PC-9 (cell line): ENCODE measurements around the gene HLX.

Source experiments
- EZH2 ChIP-seq: fragments of 200-600 bp; sonication (generic); IDR thresholded peaks from 2 replicates; pipeline ENCODE4 v1.8.0; 2017; ENCODE audit warnings: antibody characterized with exemption, low read depth
- TF ChIP-seq, protein P1 (sequence below): fragments of 200-600 bp; sonication (generic); conservative IDR thresholded peaks from 2 replicates; pipeline ENCODE4 v1.6.1; 2017; ENCODE audit warnings: mixed run types, antibody characterized with exemption, mild to moderate bottlenecking, moderate library complexity

DNA sequence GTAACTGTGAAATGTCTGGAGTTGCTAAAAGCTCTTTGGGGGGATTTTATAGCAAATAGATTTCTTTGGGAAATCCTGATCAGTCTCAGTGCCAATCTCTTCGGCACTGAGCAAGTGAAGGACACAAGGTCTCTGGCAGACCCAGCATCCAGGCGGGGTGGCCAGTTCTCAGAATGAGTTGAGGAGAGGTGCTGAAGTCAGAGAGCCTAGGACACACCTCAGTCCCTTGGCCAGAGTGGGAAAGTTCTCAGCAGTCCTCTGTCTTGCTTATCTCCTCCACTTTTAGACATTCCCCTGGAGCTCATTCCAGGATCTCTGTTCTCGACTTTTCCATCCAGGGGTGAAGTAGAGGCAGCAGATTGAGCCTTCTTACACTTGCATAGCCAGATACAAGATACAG is 6.7 kb downstream of the HLX start:
- no peak for TF ChIP-seq EZH2
- TF ChIP-seq, protein P1, sequence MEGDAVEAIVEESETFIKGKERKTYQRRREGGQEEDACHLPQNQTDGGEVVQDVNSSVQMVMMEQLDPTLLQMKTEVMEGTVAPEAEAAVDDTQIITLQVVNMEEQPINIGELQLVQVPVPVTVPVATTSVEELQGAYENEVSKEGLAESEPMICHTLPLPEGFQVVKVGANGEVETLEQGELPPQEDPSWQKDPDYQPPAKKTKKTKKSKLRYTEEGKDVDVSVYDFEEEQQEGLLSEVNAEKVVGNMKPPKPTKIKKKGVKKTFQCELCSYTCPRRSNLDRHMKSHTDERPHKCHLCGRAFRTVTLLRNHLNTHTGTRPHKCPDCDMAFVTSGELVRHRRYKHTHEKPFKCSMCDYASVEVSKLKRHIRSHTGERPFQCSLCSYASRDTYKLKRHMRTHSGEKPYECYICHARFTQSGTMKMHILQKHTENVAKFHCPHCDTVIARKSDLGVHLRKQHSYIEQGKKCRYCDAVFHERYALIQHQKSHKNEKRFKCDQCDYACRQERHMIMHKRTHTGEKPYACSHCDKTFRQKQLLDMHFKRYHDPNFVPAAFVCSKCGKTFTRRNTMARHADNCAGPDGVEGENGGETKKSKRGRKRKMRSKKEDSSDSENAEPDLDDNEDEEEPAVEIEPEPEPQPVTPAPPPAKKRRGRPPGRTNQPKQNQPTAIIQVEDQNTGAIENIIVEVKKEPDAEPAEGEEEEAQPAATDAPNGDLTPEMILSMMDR = no peak
